OCI-LY1 (cell line): ENCODE measurements around the gene ENPP7.

ENCODE experiments used
- H2AFZ ChIP-seq: fragments of 200-600 bp; sonication (generic), shearing (Covaris generic); 2 replicates; pipeline ENCODE4 v1.6.0; 2014; ENCODE audit warnings: antibody characterized with exemption, mild to moderate bottlenecking, low read length
- H3F3A ChIP-seq: fragments of 200-600 bp; sonication (generic), shearing (Covaris generic); 2 replicates; pipeline ENCODE4 v1.6.0; 2014; ENCODE audit warnings: mild to moderate bottlenecking, antibody characterized with exemption, low read length, moderate library complexity; ENCODE audit not compliant: insufficient read depth
- H3K27ac ChIP-seq: fragments of 200-600 bp; sonication (generic); 2 replicates; pipeline ENCODE4 v1.5.1; 2014; ENCODE audit warnings: low read length, mixed run types, mild to moderate bottlenecking, low read depth; ENCODE audit not compliant: poor library complexity, severe bottlenecking
- H3K27me3 ChIP-seq: fragments of 200-600 bp; sonication (generic); 2 replicates; pipeline ENCODE4 v1.6.0; 2014; ENCODE audit warnings: antibody characterized with exemption, mild to moderate bottlenecking, low read length, moderate library complexity; ENCODE audit not compliant: insufficient read depth
- H3K36me3 ChIP-seq: fragments of 200-600 bp; sonication (generic); 2 replicates; pipeline ENCODE4 v1.6.1; 2014; ENCODE audit warnings: mild to moderate bottlenecking, antibody characterized with exemption, low read length, moderate library complexity, mixed read lengths; ENCODE audit not compliant: insufficient read depth
- H3K4me1 ChIP-seq: fragments of 200-600 bp; sonication (generic); 2 replicates; pipeline ENCODE4 v1.5.1; 2014; ENCODE audit warnings: mild to moderate bottlenecking, low read length, moderate library complexity; ENCODE audit not compliant: insufficient read depth, severe bottlenecking
- H3K4me2 ChIP-seq: fragments of 200-600 bp; sonication (generic), shearing (Covaris generic); 2 replicates; pipeline ENCODE4 v1.6.1; 2014; ENCODE audit warnings: low read length
- H3K4me3 ChIP-seq: fragments of 200-600 bp; sonication (generic); 2 replicates; pipeline ENCODE4 v1.5.1; 2014; ENCODE audit warnings: low read length, low read depth, mild to moderate bottlenecking, mixed read lengths; ENCODE audit not compliant: poor library complexity, severe bottlenecking
- H3K79me2 ChIP-seq: fragments of 200-600 bp; shearing (Covaris generic); 2 replicates; pipeline ENCODE4 v1.6.1; 2016; ENCODE audit warnings: mixed run types, low read length, mixed read lengths; ENCODE audit not compliant: insufficient read depth
- H3K9ac ChIP-seq: fragments of 200-600 bp; sonication (generic), shearing (Covaris generic); 2 replicates; pipeline ENCODE4 v1.6.1; 2014; ENCODE audit warnings: mild to moderate bottlenecking, low read length, mixed read lengths
- H3K9me2 ChIP-seq: fragments of 200-600 bp; sonication (generic), shearing (Covaris generic); 2 replicates; pipeline ENCODE4 v1.6.1; 2014; ENCODE audit warnings: low read depth, mild to moderate bottlenecking, low read length, mixed read lengths
- H3K9me3 ChIP-seq: fragments of 200-600 bp; shearing (Covaris generic); 2 replicates; pipeline ENCODE4 v1.6.1; 2014; ENCODE audit warnings: low read length, mixed read lengths
- H4K20me1 ChIP-seq: fragments of 200-600 bp; sonication (generic), shearing (Covaris generic); 2 replicates; pipeline ENCODE4 v1.6.0; 2016; ENCODE audit warnings: mild to moderate bottlenecking, low read length; ENCODE audit not compliant: insufficient read depth
- EZH2 ChIP-seq: fragments of 200-600 bp; sonication (generic), shearing (Covaris generic); IDR thresholded peaks from 2 replicates; pipeline ENCODE4 v1.8.0; 2017; ENCODE audit warnings: borderline replicate concordance, mixed run types, mild to moderate bottlenecking, antibody characterized with exemption, low read length, moderate library complexity, mixed read lengths
- TF ChIP-seq, protein P1 (sequence below): fragments of 200-600 bp; sonication (generic), shearing (Covaris generic); IDR thresholded peaks from 2 replicates; pipeline ENCODE4 v1.5.1; 2017; ENCODE audit warnings: mild to moderate bottlenecking, antibody characterized with exemption, low read length, moderate library complexity, mixed read lengths

Gene ENPP7

DNA sequence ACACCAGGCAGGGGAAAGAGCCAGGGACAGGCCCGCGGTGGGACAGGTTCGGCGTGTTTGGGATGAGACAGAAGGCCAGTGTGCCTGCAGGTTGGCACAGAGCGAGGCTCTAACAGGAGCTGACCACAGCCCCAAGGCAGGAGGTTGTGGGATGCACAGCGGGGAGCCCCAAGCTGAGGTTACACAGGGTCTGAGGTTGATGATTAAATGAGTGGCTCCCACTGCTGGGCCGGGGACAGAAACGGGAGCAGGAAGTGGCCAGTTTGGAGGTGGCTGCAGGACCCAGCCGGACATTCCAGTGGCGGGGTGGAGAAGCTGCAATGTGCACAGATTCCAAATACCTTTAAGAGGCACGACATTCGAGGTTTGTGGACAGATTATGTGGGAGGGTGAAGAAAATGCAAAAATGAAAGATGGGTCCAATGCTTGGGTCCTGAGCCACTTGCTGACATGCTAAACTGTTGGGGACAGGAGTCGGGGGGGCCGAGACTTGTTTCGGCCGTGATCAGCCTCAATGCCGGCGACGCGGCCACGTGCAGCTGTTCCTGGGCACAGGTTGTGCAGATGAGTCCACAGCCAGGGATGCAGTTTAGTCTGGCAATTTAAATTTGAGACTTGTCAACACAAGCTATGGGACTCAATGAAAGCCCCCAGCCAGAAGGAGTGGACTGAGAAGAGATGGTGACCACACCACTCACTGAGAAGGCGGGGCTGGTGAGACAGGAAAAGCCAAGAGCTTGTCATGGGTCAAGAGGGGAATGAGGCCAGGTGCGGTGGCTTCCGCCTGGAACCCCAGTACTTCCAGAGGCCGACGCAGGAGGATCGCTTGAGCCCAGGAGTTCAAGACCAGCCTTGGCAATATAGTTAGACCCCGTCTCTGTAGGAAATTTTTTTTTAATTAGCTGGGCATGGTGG lies 8.7 kb downstream of the ENPP7 start:
- Histone ChIP-seq H3K27ac (no peak overlapping the region), H3K79me2 (no peaks in the 10 kb centered on the region), H3K27me3 (peaks cover 10% of the 10 kb centered on the region; the same call in 1 of the 2 replicates), H3F3A (no peaks in the 10 kb centered on the region), H3K4me1 (peaks cover 3% of the 10 kb centered on the region), H3K9ac (no peak overlapping the region), H3K4me3 (no peak overlapping the region), H3K9me2 (no peaks in the 10 kb centered on the region), H3K4me2 (no peak overlapping the region), H2AFZ (no peak overlapping the region), H3K36me3 (no peaks in the 10 kb centered on the region), H3K9me3 (no peaks in the 10 kb centered on the region), H4K20me1 (no peaks in the 10 kb centered on the region)
- TF ChIP-seq, protein P1, sequence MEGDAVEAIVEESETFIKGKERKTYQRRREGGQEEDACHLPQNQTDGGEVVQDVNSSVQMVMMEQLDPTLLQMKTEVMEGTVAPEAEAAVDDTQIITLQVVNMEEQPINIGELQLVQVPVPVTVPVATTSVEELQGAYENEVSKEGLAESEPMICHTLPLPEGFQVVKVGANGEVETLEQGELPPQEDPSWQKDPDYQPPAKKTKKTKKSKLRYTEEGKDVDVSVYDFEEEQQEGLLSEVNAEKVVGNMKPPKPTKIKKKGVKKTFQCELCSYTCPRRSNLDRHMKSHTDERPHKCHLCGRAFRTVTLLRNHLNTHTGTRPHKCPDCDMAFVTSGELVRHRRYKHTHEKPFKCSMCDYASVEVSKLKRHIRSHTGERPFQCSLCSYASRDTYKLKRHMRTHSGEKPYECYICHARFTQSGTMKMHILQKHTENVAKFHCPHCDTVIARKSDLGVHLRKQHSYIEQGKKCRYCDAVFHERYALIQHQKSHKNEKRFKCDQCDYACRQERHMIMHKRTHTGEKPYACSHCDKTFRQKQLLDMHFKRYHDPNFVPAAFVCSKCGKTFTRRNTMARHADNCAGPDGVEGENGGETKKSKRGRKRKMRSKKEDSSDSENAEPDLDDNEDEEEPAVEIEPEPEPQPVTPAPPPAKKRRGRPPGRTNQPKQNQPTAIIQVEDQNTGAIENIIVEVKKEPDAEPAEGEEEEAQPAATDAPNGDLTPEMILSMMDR, result no peak

DNA sequence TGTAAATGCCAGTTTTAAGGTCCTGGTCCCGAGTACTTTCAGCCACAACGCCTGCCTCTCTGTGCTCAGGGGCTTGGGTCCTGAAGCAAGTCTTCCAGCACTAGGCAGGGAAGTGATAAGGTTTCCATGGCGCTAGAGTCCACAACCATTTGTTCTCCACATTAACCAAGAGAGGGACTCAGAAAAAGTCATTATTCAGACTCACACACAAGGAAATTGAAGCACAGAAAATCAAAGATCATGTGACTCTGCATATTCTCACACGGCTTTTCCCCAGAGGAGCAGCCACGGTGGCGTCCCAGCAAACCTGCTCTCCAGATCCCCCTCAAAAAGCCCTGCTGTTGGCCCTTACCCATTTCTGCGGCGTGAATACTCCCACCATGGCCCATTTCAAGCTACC lies 9.7 kb downstream of the ENPP7 start:
- no peak overlapping the region for H3K27ac ChIP-seq
- H3K4me3 ChIP-seq, result no peak overlapping the region
- H3K4me1 ChIP-seq, result peaks cover 3% of the 10 kb centered on the region
- H3K4me2 ChIP-seq, result no peak overlapping the region
- no peak overlapping the region for H3K9ac ChIP-seq
- H3K36me3 ChIP-seq, result no peaks in the 10 kb centered on the region
- H4K20me1 ChIP-seq, result no peaks in the 10 kb centered on the region
- H2AFZ ChIP-seq, result no peak overlapping the region
- peaks cover 10% of the 10 kb centered on the region; the same call in 1 of the 2 replicates for H3K27me3 ChIP-seq
- no peaks in the 10 kb centered on the region for H3F3A ChIP-seq
- no peaks in the 10 kb centered on the region for H3K9me3 ChIP-seq
- TF ChIP-seq, protein P1, result no peak
- no peaks in the 10 kb centered on the region for H3K9me2 ChIP-seq
- no peaks in the 10 kb centered on the region for H3K79me2 ChIP-seq

- TF ChIP-seq EZH2, result no peak
- TF ChIP-seq, protein P1, result no peak
- Histone ChIP-seq H3K9me3 (no peaks in the 10 kb centered on the region), H3K36me3 (no peaks in the 10 kb centered on the region), H3K27me3 (peaks cover 10% of the 10 kb centered on the region; the same call in 1 of the 2 replicates), H2AFZ (no peak overlapping the region), H3K4me3 (no peak overlapping the region), H3K9ac (no peak overlapping the region), H3F3A (no peaks in the 10 kb centered on the region), H3K27ac (no peak overlapping the region), H3K4me1 (peaks cover 3% of the 10 kb centered on the region), H3K9me2 (no peaks in the 10 kb centered on the region), H3K79me2 (no peaks in the 10 kb centered on the region), H3K4me2 (no peak overlapping the region), H4K20me1 (no peaks in the 10 kb centered on the region)
Measured at GRCh38 chr17:79741401-79741750, 10.6 kb downstream of the ENPP7 start.
